ENCODE data around the gene RGMA.

GRCh38 chr15:93082861-93083260 lies 6.2 kb downstream of the RGMA start:
- no peak for TF ChIP-seq EP300 (IDR thresholded peaks at IDR 0.05; ENCODE audit: borderline replicate concordance in 1 of 2, low read depth in 2 of 2, low read length in 2 of 2)
- TF ChIP-seq, protein P1, sequence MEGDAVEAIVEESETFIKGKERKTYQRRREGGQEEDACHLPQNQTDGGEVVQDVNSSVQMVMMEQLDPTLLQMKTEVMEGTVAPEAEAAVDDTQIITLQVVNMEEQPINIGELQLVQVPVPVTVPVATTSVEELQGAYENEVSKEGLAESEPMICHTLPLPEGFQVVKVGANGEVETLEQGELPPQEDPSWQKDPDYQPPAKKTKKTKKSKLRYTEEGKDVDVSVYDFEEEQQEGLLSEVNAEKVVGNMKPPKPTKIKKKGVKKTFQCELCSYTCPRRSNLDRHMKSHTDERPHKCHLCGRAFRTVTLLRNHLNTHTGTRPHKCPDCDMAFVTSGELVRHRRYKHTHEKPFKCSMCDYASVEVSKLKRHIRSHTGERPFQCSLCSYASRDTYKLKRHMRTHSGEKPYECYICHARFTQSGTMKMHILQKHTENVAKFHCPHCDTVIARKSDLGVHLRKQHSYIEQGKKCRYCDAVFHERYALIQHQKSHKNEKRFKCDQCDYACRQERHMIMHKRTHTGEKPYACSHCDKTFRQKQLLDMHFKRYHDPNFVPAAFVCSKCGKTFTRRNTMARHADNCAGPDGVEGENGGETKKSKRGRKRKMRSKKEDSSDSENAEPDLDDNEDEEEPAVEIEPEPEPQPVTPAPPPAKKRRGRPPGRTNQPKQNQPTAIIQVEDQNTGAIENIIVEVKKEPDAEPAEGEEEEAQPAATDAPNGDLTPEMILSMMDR (IDR thresholded peaks at IDR 0.05; ENCODE audit: control extremely low read depth in 1 of 3, insufficient read depth in 1 of 3, low read depth in 1 of 3, low read length in 3 of 3) = no peak
- TF ChIP-seq SUZ12 (IDR thresholded peaks at IDR 0.05; ENCODE audit: low read length) = no peak
- TF ChIP-seq PHF8 (conservative IDR thresholded peaks at IDR 0.05; ENCODE audit: low read depth, low read length) = no peak
- TF ChIP-seq GABPA (IDR thresholded peaks at IDR 0.05; ENCODE audit: borderline replicate concordance, insufficient read depth, low read length) = no peak
- no peak for TF ChIP-seq EZH2 (IDR thresholded peaks at IDR 0.05; ENCODE audit: low read depth, low read length, severe bottlenecking)
- TF ChIP-seq POLR2AphosphoS5 (IDR thresholded peaks at IDR 0.05; ENCODE audit: low read depth, low read length) = no peak
- TF ChIP-seq SRF (IDR thresholded peaks at IDR 0.05; ENCODE audit: low read depth, low read length) = no peak
- no peak for TF ChIP-seq CEBPB (IDR thresholded peaks at IDR 0.05; ENCODE audit: low read depth, low read length)
- TF ChIP-seq RFX5 (IDR thresholded peaks at IDR 0.05; ENCODE audit: borderline replicate concordance, low read depth, low read length) = no peak
- no peak for TF ChIP-seq POLR2A (IDR thresholded peaks at IDR 0.05; ENCODE audit: control extremely low read depth in 1 of 2, low read depth in 2 of 2, low read length in 2 of 2)
- no peak for TF ChIP-seq ATF3 (IDR thresholded peaks at IDR 0.05; ENCODE audit: insufficient read depth, low read depth, low read length)

Data from H1 (cell line).